ENCODE measurements around the gene RAET1G.

DNA sequence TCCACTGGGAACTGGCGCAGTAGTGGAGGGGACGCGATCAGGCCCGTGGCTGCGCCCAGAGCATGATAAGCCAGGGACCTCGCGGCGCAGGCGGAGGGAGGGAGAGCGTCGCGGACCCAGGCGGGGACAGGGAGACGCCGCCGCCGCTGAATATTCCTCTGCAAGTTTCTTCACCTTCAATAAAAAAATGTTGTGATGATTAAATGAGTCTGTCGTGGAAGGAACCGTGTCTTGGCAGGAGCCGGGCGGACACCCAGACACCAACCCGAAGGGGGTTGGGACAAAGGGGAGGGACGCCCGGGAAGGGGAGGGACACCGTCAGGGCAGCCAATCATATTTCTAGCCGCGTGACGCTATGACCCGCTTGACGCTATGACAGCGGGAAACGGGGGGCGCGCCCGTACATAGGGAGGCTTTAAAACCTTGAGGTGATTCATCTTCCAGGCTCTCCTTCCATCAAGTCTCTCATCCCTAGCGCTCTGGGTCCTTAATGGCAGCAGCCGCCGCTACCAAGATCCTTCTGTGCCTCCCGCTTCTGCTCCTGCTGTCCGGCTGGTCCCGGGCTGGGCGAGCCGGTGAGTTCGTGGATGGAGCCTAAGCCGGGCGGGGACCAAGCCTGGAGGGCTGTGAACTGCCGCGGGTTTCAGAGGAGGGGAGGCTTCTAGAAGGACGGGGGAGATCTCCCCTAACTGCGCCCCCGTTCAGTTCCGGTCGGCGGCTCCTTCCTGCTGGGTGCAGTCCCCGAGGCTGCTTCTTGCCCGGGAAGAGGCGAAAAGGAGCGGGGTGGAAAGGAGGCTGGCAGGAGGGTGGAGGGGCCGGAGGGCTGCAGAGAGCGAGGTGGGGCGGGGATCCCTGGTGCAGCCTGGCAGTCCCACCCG is 18.9 kb upstream of the RAET1G start, which contains the start of gene ULBP2:
- TF ChIP-seq CTCF (conservative IDR thresholded peaks at IDR 0.05) (no peak), ZFX (IDR thresholded peaks at IDR 0.05) (no peak)

All from C4-2B (cell line).